Pancreas (tissue), 10 donors: ENCODE measurements around the gene LIX1. TPM values are rescaled to one million over a fixed set of nuclear protein-coding genes. Genes with fewer than 3 reads are reported as not detected.
"Not testable (repeated sequence)": the region's sequence is repeated elsewhere in the genome, so short reads cannot be mapped to it uniquely, and the experiment has no call there.

Source experiments
- ATAC-seq, 4 donors: fragments of 200-7000 bp; cut with Tn5 transposase; one replicate each; pipeline versions ENCODE4 v1.8.0 to v1.9.1; 2020; ENCODE audit warnings: mild to moderate bottlenecking in 4 of 4, moderate library complexity in 4 of 4
- DNase-seq, 6 donors: peaks; one replicate each; pipeline ENCODE4 v3.0.0-alpha.2; 2020
- FAIRE-seq: peaks from 2 replicates; lab custom pipeline; 2012; peaks lifted over from hg19 to GRCh38; lab: Jason Lieb, UNC
- H3K27ac ChIP-seq, 4 donors: fragments of 200-600 bp; sonication (generic); 1 replicate in 3 of 4; 2 replicates in 1 of 4; pipeline versions ENCODE4 v1.5.0 to v1.8.0; 2020
- H3K27me3 ChIP-seq, 4 donors: fragments of 200-600 bp; one replicate each; pipeline ENCODE4 v1.8.0; 2021
- H3K36me3 ChIP-seq, 3 donors: fragments of 200-600 bp; sonication (generic) in 1 of 3; one replicate each; pipeline versions ENCODE4 v1.5.0 to v1.8.0; 2020 to 2021
- H3K4me1 ChIP-seq, 3 donors: fragments of 200-600 bp; one replicate each; pipeline ENCODE4 v1.8.0; 2021
- H3K4me3 ChIP-seq, 4 donors: fragments of 200-600 bp; sonication (generic) in 2 of 4; one replicate each; pipeline versions ENCODE4 v1.5.0 to v1.8.0; 2020 to 2021
- H3K9me3 ChIP-seq, 4 donors: fragments of 200-600 bp; one replicate each; pipeline ENCODE4 v1.8.0; 2021
- CTCF ChIP-seq, 4 donors: fragments of 200-600 bp; sonication (generic) in 3 of 4; IDR thresholded peaks; one replicate each; pipeline versions ENCODE4 v1.5.0 to v1.8.0; 2021; ENCODE audit warnings: antibody characterized with exemption in 4 of 4
- WGBS, 2 donors: extraction: QIAGEN DNeasy Blood & Tissue Kit; methylation state at CpG; one replicate each; pipeline ENCODE4 v1.1.7; 2013; 5-methylcytosine and 5-hydroxymethylcytosine counted together
- intact Hi-C, 3 donors: fragments of 100-400 bp; cut with DNase I; formaldehyde crosslinking; loops; one replicate each; pipeline versions ENCODE4 v1.11.1 to v1.14.2; 2022
- polyA plus RNA-seq, 2 donors: library from polyadenylated mRNA; stranded (reverse); fragments of 200-250 nt; gene quantifications; one replicate each; pipeline ENCODE4 v1.2.3, GENCODE V29; 2013
- total RNA-seq, 6 donors: library from RNA; stranded (reverse); fragmentation: NEBNext Ultra II Directional in 4 of 6; extraction: Animal tissue kit (Norgen Biotek cat#: 25700) in 4 of 6; gene quantifications; one replicate each; pipeline versions ENCODE4 v1.2.1 to v1.2.4, GENCODE V29; 2021 to 2023
- donor health status: healthy with polysubstance abuse.
- donor health status: DM: no; HTN: no; CAD: no; lungs with moderate emphysema.
- donor health status: DM: no; HTN: no; CAD: no.
- donor health status: control.
- donor health status: control.
- donor health status: Bipolar disorder and iron deficiency.
- donor health status: DM: yes; HTN: yes; CAD: no.
- donor health status: DM: no; HTN: no; CAD: no.
- donor health status: DM: no; HTN: no; CAD: no.
- donor health status: DM: yes; HTN: yes; CAD: no.

LIX1 gene
- total RNA-seq (under 1 TPM in 1 of 6 donors, not detected in 5; 0.08 TPM), polyA plus RNA-seq (under 1 TPM in 1 of 2 donors, not detected in 1; 0.12 TPM)

DNA sequence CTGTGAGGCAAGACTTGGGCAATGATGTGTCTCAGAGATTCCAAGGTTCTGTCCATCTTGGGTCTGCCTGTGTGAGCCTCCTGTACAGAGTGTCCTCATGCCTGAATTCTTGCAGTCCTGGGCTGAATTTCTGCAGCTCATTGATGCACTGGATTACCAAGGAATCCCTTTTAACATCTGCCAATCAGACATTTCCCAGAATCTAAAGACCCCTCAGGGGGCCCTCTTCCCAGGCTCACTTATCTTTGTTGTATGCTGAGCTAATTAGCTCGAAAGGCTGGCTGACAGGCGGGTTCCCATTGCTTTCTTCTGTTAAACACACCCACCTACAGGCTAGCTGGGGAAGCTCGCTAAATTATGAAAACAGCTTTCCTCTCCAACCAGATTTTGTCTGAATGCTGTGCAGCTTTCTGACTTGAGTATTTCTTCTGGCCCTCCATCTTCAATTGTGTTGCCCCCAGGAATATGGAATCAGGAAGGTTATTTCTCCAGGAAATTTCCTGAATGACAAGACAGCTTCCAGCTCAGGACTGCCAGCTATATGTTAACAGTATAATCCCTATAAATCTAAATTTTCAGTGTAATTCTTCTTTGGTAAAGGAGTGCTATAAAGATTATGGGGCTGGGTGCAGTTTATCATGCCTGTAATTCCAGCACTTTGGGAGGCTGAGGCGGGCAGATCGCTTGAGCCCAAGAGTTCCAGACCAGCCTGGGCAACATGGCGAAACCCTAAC, at the start of gene LIX1:
Gene LIX1, minus strand, starts transcription at position 91 of the 734 bp plus-strand sequence. Its CDS starts 35 bp downstream, at position 56.
- no peak within 1 kb of the TSS for H3K4me3 ChIP-seq
- H3K9me3 ChIP-seq = no peaks in the 10 kb centered on the region
- no peaks in the 10 kb centered on the region for H3K27me3 ChIP-seq
- no peak for FAIRE-seq
- intact Hi-C loops = no loop called here
- no peak for TF ChIP-seq CTCF (IDR thresholded peaks at IDR 0.05)
- H3K4me1 ChIP-seq = no peaks in the 10 kb centered on the region
- H3K27ac ChIP-seq = no peak within 1 kb of the TSS
- no peak for DNase-seq
- WGBS, 2 donors = 53 to 54% methylated on average over 6 of the region's 6 CpGs
- no peaks in the 10 kb centered on the region for H3K36me3 ChIP-seq
- peak in 3 of 4 donors; percentile 44 to 70 (median 66) for ATAC-seq

DNA sequence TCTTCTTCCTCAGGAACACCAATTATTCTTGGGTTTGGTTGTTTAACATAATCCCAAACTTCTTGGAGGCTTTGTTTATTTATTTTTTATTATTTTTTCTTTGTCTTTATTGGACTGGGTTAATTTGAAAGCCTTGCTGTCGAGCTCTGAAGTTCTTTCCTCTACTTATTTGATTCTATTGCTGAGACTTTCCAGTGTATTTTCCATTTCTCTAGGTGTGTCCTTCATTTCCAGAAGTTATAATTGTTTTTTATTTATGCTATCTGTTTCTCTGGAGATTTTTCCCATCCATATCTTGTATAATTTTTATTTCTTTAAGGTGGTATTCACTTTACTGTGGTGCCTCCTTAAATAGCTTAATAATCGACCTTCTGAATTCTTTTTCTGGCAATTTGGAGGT, 49.5 kb upstream of the LIX1 start:
- no peak for DNase-seq
- TF ChIP-seq CTCF (IDR thresholded peaks at IDR 0.05) = no peak
- no peak for FAIRE-seq
- WGBS, 2 donors = 79 to 89% methylated on average over 2 of the region's 2 CpGs
- no peak overlapping the region for H3K27ac ChIP-seq
- no peaks in the 10 kb centered on the region for H3K9me3 ChIP-seq
- no peaks in the 10 kb centered on the region for H3K4me1 ChIP-seq
- ATAC-seq = no peak
- intact Hi-C loops = no loop called here
- no peak overlapping the region for H3K4me3 ChIP-seq
- H3K27me3 ChIP-seq = no peaks in the 10 kb centered on the region
- H3K36me3 ChIP-seq = no peaks in the 10 kb centered on the region

DNA sequence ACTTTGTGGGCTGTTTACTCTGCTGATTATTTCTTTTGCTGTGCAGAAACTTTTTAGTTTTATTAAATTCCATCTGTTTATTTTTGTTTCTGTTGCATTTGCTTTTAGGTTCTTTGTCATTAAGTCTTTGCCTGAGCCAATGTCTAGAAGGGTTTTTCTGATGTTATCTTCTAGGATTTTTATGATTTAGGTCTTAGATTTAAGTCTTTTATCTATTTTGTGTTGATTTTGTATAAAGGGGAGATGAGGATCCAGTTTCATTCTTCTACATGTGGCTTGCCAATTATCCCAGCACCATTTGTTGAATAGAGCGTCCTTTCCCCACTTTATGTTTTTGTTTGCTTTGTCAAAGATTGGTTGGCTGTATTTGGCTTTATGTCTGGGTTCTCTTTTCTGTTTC, 47.1 kb upstream of the LIX1 start:
- H3K27ac ChIP-seq, H3K4me1 ChIP-seq, H3K27me3 ChIP-seq, DNase-seq, FAIRE-seq, H3K36me3 ChIP-seq, intact Hi-C loops, ATAC-seq, H3K9me3 ChIP-seq, H3K4me3 ChIP-seq: not testable (repeated sequence)
- 89 to 100% methylated on average over 1 of the region's 1 CpG for WGBS, 2 donors

- Histone ChIP-seq H3K36me3 (peaks cover 0 to 2% (median 0%) of the 10 kb centered on the region in 3 donors), H3K27ac (peak overlapping the region; percentile 84 to 93 (median 90)), H3K4me1 (peaks cover 0 to 29% (median 5%) of the 10 kb centered on the region in 3 donors), H3K9me3 (no peaks in the 10 kb centered on the region), H3K4me3 (peak overlapping the region; percentile 21 to 71 (median 58)), H3K27me3 (no peaks in the 10 kb centered on the region)
- DNase-seq (no peak), FAIRE-seq (no peak), ATAC-seq (no peak)
- WGBS, 2 donors = 35 to 39% methylated on average over 6 of the region's 6 CpGs
- no peak for TF ChIP-seq CTCF (IDR thresholded peaks at IDR 0.05)
- intact Hi-C loops = no loop called here
Observed at GRCh38 chr5:97183930-97184213, 41.5 kb upstream of the LIX1 start.

DNA sequence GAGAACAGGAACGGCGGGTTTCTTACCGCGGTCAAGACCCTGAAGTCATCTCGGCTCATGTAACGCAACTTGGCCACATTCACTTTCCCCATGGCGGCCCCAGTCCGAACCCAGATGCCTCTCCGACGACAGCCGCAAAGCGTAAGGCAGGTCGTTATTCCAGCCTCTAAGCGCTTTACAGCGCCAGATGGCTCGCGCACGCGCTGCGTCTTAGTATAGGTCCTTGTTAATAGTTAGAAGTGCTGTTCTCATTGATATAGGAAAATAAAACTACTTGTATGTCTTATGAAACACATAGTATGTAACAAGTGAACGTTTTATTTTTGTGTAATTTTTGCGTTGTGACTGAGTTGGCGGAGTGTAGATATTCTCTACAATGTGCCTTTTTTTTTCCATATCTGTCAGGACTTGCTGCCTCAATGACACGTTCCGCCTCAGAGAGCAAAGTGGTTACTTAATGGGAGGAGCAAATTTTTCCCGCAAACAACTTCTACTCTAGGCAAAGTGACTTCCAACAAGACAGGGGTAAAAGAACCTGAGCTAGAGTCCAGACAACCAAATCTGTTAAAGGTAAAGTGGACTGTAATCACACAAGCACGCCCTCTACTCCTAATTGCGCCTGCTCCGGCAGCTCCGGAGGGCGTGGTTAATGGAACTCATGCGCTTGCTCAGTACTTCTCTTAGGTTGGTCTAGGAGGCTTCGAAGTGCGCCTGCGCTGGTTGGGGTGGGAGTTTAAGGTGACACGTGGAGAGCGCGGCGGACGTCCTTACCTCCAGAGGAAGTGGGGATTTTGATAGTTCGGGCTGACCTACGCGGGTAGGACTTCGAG, 40.9 kb upstream of the LIX1 start, which contains the start of gene RIOK2:
Gene RIOK2, minus strand, starts transcription at position 148 of the 830 bp plus-strand sequence. Its CDS starts 56 bp downstream, at position 92.
- DNase-seq = peak; percentile 92 to 98 (median 94)
- 0 to 1% methylated on average over 44 of the region's 44 CpGs for WGBS, 2 donors
- H3K27ac ChIP-seq = peak within 1 kb of the TSS; percentile 84 to 93 (median 90)
- ATAC-seq = peak; percentile 93 to 97 (median 96)
- peaks cover 0 to 29% (median 5%) of the 10 kb centered on the region in 3 donors for H3K4me1 ChIP-seq
- intact Hi-C loops = no loop called here
- no peaks in the 10 kb centered on the region for H3K9me3 ChIP-seq
- H3K4me3 ChIP-seq = peak within 1 kb of the TSS; percentile 55 to 71 (median 60)
- peaks cover 0 to 4% (median 0%) of the 10 kb centered on the region in 3 donors for H3K36me3 ChIP-seq
- H3K27me3 ChIP-seq = no peaks in the 10 kb centered on the region
- no peak for TF ChIP-seq CTCF (IDR thresholded peaks at IDR 0.05)
- FAIRE-seq = peak; percentile 32
